Islet of Langerhans (tissue), 1 donor: Measurements from ENCODE around the gene DYNC1I2.

Experiments
- FAIRE-seq: peaks from one replicate; lab custom pipeline; 2011; peaks lifted over from hg19 to GRCh38; lab: Jason Lieb, UNC

Gene DYNC1I2

DNA sequence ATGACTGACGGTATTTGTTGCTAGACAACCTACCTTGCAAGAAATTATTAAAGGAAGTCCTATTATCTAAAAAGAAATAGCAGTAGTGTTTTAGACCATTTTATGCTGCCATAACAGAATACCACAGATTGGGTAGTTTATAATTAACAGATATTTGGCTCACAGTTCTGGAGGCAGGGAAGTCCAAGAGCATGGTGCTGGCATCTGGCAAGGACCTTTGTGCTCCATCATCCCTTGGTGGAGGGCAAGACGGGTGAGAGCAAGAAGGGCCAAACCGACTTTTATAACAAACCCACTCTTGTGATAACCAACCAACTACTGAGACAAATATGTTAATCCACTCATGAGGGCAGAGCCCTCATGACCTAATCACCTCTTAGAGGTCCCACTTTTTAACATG is 91.2 kb downstream of the DYNC1I2 start:
- no peak for FAIRE-seq

DNA sequence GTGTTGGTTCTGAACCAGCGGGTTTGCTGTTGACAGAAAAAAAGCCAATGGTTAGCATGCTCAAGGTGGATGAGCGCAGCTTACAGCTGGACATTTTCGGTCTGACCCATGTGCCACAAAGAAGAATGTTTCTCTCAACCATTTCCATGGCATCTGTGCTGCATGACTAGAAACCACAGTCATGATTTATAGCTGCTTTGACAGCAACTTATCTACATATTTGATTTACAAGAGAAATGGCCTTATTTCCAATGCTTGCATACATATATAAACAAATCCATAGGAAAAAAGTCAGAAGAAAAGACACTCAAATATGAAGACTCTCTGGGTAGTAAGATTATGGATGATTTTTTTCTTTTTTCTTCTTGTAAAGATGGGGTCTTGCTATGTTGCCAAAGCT is 98.2 kb downstream of the DYNC1I2 start:
- FAIRE-seq, result no peak

DNA sequence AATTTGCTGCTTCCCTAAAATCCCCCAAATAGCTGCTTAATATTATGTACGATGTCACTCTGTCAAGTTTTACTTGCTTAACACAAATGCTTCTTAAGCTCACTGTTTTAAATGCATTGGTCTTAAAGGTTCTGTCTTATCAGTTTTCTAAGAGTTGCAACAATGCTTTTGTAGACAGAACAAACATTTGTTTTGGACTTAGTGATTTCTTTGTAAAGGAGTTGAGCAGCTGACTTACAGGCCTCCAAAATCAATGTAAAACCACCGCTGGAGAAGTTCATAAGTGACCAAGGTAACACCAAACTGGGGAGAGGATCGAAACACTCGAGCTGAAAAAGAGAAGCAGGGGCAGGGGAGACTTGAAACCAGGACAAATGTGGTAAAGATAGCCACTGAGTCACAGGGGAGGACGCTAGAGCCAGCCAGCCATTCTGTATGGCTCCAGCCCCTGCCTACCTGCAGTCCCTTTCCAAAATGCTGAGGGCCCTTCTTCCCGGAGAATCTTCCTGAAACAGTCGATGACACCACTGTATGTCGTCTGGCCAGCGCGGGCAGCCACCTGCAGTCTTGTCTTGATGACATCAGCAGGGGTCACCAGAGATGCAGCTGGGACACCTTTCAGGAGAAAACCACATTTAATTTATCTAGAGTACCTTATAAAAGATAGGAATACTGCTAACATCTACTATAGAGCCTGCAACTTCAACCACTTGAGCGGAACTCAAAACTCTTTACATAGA is 100.2 kb downstream of the DYNC1I2 start:
- FAIRE-seq, result no peak

DNA sequence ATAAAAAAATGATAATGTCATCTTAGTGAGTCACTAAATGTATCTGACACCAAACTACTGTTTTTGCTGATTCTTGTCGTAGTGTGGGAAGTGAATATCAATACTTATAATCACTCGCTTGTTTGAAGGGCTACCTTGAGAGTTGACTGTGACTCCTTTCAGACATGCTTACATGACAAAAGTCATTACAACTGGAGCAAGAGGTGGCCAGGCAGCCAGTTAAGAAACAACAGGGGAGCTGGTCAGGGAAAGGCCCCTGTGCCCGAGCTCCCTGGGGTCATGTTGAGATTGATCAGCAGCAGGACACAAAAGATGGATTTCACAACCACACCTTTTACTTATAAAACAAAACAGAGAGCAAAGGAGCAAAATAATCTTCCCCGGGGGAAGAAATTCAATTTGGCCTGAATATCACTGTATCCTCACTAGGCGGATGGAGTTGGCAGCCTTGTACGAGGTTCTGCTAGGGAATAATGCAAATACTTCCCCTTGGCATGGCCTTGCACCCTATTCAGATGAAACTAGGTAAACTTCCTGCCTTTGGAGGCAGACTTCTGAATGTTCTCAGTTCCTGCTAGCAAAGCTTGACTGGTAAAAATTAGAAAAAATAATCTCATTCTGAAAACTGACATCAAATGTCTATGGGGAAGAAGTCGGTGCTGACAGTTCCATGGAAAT is 101.2 kb downstream of the DYNC1I2 start:
- no peak for FAIRE-seq

DNA sequence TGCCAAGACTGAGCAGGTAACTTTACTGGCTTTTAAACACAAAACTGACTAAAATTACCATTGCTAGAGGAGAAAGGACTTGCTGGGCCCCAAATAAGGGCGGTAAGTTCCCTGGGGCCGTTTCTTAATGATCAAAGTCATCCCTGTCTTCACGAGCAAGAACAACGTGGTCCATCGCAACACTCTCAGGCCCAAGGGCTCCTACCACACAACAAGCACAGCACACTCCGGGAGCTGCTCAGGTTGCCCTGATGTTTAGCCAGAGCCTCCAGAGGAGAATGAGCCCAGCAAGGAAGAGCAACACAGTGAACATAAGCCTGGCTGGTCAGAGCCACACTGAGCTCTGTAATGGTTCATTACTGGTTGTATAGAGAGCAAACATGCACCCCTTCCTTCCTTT is 102.7 kb downstream of the DYNC1I2 start:
- FAIRE-seq, result no peak

DNA sequence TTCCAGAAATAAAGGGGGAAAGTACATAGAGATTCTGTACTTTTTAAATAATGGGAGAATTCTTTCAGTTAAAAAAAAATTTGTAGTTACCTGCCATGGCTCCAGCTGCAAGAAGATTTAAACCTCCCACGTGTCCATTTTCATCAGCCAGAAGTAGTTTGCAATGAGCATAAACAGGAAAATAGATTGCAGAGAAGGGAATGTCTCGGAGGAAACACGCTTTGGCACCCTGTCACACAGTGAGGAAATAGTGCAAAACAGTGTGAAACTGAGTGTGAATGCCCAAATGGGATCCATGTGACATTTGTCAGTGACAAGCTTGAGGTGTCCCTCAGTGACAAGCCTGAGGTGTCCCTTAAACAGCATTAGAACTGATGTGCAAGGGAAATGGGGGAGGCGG is 104.1 kb downstream of the DYNC1I2 start:
- FAIRE-seq, result no peak

DNA sequence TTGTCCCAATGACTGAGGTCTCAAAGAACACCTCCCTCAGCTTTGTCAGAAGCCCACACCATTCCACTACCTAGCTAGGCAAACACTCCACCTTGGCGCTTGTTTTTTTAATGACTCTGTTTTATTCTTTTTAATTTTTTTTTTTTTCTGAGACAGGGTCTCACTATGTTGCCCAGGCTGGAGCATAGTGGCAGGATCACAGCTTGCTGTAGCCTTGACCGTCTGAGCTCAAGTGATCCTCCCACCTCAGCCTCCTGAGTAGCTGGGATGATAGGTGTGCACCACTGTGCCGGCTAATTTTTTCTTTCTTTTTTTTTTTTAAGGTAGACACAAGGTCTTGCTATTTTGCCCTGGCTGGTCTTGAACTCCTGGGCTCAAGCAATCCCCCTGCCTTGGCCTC is 104.9 kb downstream of the DYNC1I2 start:
- no peak for FAIRE-seq

DNA sequence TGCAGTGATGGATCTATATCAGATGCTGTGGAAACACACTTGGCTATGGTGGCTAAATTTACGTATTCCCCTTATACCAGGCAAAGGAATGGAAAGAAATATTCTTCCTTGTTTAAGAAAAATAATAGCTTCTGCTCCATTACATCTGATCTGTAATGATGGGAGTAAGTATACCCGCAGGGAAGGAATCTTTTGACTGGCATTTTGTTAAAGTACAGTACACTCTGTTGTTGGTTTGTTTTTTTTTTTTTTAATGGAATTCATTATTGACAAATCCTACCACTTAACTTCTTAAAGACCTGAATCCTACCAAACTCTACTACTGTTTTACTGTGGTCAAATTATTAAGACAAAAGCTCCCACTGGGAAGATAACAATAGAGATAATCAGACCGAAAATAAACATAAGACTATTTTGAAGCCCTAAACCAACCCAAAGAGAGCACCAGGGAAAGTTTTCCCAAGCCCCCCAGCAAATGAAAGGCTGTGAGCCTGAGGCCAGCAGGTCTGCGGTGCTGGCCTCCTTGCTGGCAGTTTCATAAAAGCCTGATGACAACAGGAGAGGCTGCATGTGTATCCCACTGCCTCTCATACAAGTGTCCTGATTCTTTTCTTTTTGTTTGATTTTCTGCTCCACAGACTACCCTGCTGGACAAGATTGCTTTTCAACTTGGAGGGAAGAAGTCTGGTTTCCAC is 105.8 kb downstream of the DYNC1I2 start:
- FAIRE-seq, result no peak

DNA sequence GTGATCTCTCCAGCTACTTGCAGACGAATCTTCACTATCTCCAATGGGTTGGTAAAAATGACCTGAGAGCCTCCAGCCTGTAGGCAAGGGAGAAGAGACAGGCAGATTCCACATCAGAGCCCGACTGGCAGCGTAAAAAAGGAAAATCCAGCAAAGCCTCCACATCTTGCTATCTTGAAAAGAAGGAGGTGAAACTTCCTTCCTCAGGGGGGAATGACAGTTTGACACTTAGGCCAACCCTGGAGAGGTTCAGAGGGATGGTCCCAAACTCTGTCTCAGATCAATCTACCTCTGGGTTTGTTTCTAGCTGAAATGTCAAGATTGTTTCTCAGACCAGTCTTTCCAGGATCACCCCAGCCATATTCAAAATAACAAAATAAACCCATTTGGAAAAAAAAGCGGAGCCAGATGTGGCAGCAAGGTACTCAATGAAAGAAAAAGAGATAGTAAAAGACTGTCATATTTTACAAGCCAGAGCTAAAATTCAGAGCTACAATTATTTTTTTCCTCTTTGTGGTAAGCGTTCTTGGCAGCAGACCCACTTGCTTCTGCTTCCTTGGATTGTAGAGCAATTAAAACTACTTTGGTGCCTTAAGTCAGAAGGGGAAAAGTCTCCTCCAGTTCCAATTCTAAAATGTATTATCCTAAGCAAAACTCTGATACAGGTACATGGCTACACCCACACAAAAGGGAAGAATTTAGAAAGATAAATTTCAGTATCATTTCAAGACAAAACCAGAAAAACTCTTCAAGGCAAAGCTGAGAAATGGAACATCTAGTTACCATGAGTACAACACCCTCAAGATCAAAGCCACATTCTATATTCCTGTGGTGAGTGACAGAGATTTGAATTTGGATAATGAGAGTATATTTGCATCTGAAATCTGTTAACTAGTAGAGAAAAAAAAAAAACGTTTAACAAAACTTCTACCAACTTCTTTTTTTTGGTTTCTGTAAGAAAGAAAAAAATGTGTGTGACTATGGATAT is 106.7 kb downstream of the DYNC1I2 start:
- FAIRE-seq, result no peak

DNA sequence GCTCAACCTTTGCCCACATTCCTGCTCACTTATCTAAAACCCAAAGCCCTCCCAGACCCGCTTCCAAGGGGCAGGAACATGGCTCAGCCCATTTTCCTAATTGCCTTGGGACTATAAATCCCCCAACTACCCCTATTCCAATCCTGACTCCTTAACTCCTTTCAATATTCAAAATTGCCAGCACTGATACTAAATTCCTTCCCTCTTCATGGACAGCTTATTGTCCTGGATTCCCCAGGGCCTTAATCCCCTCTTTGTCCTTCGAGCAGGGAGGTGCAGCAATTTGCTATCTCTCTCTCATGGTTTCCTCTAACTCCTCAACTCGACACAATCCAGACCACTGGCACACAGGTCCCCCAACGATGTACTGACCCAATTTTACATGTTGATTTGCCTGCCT is 107.6 kb downstream of the DYNC1I2 start:
- no peak for FAIRE-seq
